Subcutaneous adipose tissue (tissue), 4 donors: ENCODE measurements around the gene CORO1C. TPM values are rescaled to one million over a fixed set of nuclear protein-coding genes. Genes with fewer than 3 reads are reported as not detected.

Experiments
- CTCF ChIP-seq: fragments of 450-650 bp; IDR thresholded peaks from one replicate; pipeline ENCODE4 v1.5.1; 2016; ENCODE audit warnings: low read depth, mild to moderate bottlenecking, control low read depth, antibody characterized with exemption, moderate library complexity
- total RNA-seq, 4 donors: library from RNA; depleted of rRNA; stranded (reverse); fragments of >200 nt; gene quantifications; one replicate each; pipeline ENCODE4 v1.1.0, GENCODE V29; 2016

The CORO1C gene
- total RNA-seq, 4 donors from 2014 or later, result 151 to 320 (median 199) TPM

GRCh38 chr12:108704527-108704926 is 26.8 kb downstream of the CORO1C start:
- no peak for TF ChIP-seq CTCF

GRCh38 chr12:108702595-108703320 is 28.6 kb downstream of the CORO1C start:
- no peak for TF ChIP-seq CTCF

- no peak for TF ChIP-seq CTCF
Measured at GRCh38 chr12:108701779-108702441, 29.4 kb downstream of the CORO1C start.

- TF ChIP-seq CTCF, result no peak
Measured at GRCh38 chr12:108700833-108701541, 30.3 kb downstream of the CORO1C start.

- TF ChIP-seq CTCF, result no peak
Measured at GRCh38 chr12:108699955-108700563, 31.3 kb downstream of the CORO1C start.

- no peak for TF ChIP-seq CTCF
Measured at GRCh38 chr12:108697905-108698304, 33.4 kb downstream of the CORO1C start.

GRCh38 chr12:108696996-108697290 is 34.4 kb downstream of the CORO1C start:
- no peak for TF ChIP-seq CTCF
